GM12801 (cell line): ENCODE measurements around the gene TMC4.

Experiments used
- CTCF ChIP-seq: IDR thresholded peaks from one replicate; pipeline ENCODE4 v1.5.1; 2011; ENCODE audit warnings: control low read depth; ENCODE audit not compliant: insufficient read length; ENCODE audit errors: extremely low read depth

The TMC4 gene

GRCh38 chr19:54203151-54203611 lies 30.2 kb upstream of the TMC4 start:
- no peak for TF ChIP-seq CTCF

GRCh38 chr19:54201980-54202379 lies 29.0 kb upstream of the TMC4 start:
- TF ChIP-seq CTCF: no peak

GRCh38 chr19:54201172-54201701 lies 28.3 kb upstream of the TMC4 start:
- TF ChIP-seq CTCF: no peak

GRCh38 chr19:54199401-54199800 lies 26.4 kb upstream of the TMC4 start:
- no peak for TF ChIP-seq CTCF

GRCh38 chr19:54197121-54197520 lies 24.2 kb upstream of the TMC4 start:
- TF ChIP-seq CTCF: no peak

GRCh38 chr19:54196536-54196935 lies 23.6 kb upstream of the TMC4 start:
- no peak for TF ChIP-seq CTCF

- no peak for TF ChIP-seq CTCF
Observed at GRCh38 chr19:54193011-54193410, 20.1 kb upstream of the TMC4 start.

GRCh38 chr19:54191811-54192453 lies 19.0 kb upstream of the TMC4 start:
- TF ChIP-seq CTCF: no peak
